ENCODE measurements around the gene COL13A1.
A peak's percentile ranks its signal among the peaks of the same experiment; 100 is the strongest.

The COL13A1 gene

DNA sequence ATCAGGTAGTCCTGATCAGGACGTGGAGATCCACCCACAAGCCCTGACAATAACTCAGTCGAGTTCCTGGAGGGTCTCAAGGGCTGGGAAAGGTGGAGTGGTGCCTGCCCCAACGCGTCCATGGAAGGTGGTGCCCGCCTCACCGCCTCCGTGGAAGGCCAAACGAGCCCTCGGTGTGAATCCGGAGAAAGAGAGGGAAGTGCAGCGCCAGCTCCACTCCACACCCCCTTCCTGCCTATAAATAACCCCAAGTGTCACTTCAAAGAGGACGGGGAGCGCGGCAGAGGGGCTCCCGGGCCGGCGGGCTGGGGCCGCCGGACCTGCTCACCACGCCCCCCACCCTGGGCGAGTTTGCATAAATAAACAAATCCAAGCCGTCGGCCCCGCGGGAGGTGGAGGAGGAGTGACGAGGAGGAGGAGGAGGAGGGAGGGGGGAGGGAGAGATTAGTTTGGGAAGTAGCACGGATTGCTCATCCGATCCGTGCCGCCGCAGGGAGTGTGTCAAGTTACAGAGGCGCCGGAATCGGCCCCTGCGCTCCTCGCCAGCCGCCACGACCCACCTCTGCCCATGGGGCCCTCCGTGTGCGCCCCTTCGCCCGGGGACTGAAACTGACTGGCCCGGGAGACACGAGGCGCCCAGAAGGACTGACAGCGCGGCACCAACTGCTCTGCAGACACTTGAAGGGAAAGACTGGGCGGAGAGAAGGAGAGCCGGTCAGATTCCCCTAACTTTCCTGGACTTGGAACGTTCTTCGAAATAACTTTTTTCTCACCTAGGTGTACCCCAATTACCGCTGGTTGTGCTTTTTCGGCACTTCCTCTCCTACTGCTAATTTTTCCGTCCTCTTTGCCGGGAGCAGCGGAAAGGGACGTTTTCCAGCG is at the start of gene COL13A1:
COL13A1 (plus strand) TSS at position 473 of the 882 bp plus-strand sequence. CDS start 518 bp downstream, outside the sequence.
- DNase-seq, result peak; percentile 38

DNA sequence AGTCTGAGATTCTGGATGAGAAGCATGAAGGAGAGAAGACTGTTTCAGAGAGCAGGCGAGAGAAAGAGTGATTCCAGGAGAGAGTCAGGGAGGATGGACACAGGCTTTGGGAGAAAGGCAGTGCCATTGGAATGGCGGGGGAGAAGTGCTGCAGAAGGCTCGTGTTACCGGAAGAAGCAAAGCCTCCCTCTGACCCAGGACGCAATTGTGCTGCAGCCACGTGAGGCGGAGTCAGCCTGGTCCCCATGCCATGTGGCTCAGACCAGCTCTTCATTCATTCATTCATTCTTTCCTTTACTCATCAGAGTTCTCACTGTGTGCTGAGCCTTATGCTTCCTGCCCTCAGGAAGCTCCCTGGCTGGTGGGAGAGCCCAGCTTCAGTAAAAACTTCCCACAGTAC is 49.2 kb upstream of the COL13A1 start:
- DNase-seq, result no peak

DNA sequence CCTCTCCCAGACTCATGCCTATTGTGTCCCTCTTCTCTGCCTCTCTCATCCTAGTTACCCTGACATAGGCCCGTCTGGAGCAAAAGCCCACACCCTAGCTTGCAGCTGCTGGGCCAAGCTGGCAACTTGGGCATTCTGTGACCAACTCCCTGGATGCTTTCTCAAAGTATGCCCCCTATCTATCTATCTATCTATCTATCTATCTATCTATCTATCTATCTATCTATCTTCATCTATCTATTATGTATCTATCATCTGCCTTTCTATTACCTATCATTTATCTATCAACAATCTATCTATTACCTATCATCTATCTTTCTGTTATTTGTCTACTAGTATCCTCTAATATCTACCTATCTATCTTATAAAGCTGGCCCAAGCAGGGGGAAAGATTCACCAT is 45.4 kb upstream of the COL13A1 start:
- no peak for DNase-seq

DNA sequence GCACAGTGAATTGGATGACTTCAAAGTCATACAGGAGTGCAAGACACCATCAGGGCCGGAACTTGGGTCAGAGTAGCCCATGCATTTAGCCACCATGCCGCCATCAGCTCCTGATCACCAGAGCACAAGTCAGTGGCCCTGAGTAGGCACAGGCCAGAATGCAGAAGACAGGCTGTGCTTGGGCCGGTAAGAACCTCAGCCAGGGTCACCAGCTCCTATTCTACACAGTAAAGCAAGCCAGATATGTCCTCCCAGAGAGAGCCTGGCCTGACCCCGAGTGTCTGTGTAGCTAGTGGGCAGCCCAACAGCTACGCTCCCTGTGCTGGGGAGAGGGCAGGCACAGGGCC is 44.5 kb upstream of the COL13A1 start:
- DNase-seq, result no peak

DNA sequence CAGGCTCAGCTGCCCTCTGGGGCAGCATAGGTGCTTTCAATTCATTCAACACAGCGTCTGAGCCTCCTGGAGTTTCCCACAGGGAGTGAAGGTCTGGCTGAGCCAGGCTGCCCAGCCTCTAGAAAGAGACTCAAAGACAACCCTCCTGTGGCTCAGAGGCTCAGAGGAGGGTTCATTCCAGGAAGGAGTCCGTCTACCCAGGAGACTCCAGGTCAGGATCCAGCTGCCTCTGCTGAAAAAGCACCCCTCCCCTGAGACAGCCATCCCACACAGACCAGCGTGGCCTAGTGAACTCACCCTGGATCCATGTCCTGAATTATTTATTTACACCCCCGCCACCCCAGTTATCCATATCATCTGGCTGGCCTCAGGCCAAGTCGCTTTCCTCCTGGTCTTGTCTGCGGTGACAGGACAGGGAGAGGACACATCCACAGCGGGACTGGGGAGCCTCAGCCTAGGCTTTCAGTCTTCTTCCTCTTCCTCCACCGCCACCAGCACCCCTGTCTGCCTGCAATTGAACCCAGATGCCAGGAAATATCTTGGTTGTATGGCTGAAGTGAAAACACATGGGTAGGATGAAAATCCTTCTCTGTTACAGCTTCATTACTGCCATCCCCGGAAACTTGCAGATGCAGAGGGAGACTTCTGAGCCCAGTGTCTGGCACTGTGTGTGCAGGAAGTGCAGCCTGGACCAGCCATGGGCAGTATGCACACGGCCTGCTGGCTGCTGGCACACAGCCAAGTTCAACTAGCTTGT is 44.0 kb upstream of the COL13A1 start:
- no peak for DNase-seq

DNA sequence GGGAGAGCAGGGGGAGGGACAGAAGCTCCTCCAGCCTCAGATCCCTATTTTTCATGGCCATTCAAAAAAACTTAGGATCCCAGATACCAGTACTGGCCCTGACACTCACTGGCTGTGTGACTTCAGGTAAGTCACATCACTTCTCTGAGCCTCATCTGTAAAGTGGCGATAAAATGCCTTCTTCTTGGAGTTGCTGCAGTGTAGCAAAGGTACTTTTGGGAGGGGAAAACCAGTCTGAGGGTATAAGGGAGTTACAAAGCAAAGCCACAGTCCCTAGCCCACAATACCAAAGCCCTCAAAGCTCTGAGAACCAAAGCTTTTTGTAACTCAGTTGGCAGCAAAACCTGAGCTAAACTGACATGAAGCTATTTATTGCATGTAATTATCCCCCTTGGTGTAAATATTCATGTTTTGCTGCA is 43.4 kb upstream of the COL13A1 start:
- no peak for DNase-seq

GRCh38 chr10:69759641-69760040 is 42.1 kb upstream of the COL13A1 start:
- no peak for DNase-seq

GRCh38 chr10:69760072-69760471 is 41.6 kb upstream of the COL13A1 start:
- DNase-seq, result no peak

- DNase-seq, result no peak
These were observed 40.4 kb upstream of the COL13A1 start for GRCh38 chr10:69761320-69761719.

DNA sequence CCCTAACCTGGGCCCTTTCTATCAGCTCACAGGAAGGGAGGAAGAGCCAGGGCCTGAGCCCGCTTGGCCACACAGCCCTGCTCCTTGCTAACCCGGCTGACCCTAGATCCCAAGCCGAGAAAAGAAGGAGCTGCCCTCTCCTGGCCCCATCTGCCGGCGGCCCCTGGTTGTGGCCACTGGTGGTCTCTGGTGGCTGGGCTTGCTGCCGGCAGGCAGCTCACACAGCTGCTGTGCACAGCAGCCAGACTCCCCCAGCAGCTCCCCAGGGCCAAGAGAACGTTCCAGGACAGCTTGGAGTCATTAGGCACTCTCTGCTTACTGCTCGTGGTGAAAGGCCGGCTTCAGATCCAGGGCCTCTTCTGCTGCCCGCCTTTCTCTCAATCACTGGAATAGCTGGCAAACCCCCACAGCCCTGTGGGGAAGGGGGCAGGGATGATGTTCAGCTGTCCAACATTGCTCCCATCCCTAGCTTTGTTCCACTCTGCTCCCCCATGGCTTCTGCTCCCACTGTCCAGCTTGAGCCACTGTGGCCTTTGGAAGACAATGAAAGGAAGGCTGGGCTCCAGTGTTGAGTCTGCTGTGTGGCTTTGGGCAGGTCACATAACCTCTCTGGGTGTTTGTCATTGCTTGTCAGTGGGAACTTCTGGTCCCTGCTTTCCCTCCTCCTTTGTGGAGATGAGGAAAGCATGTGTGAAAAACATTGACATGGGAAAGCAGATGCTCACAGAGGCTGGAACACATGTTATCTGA is 35.4 kb upstream of the COL13A1 start:
- no peak for DNase-seq

GRCh38 chr10:69767793-69768192 is 33.9 kb upstream of the COL13A1 start:
- no peak for DNase-seq

- no peak for DNase-seq
These were observed 33.3 kb upstream of the COL13A1 start for GRCh38 chr10:69768386-69768785.

GRCh38 chr10:69769395-69769992 is 32.2 kb upstream of the COL13A1 start:
- DNase-seq, result no peak

GRCh38 chr10:69772933-69773704 is 28.6 kb upstream of the COL13A1 start:
- DNase-seq, result peak; percentile 6

DNA sequence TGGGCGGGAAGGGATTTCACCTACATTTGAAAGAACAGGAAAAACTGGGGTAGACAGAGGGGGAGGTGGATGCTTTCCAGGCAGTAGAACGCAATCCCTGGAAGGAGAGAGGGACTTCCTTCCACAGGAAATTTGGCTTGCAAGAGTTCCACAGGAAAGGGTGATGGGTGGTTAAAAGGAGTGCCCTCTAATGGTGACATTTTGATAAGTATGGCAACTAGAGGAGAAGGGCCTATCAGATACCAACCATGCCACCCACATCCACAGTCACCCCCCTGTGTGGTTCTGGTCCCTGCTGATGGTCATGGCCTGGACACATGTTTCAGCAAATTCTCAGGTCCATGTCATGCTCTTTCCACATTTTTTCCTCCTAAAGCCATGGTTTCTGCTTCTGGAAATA is 27.1 kb upstream of the COL13A1 start:
- no peak for DNase-seq

DNA sequence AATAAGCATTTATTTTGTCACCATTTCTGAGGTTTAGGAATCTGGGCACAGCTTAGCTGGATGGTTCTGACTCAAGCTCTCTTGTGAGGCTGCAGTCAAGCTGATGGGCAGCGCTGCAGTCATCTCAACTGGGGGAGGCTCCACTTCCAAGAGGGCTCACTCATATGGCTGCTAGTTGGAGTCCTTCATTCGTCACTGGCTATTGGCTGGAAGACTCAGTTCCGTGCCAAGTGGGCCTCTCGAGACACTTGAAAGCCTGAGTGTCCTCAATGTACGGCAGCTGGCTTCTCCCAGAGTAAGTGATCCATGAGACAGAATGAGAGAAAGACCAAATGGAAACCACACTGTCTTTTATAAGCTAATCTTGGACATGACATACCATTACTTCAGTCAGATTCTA is 21.6 kb upstream of the COL13A1 start:
- no peak for DNase-seq

DNA sequence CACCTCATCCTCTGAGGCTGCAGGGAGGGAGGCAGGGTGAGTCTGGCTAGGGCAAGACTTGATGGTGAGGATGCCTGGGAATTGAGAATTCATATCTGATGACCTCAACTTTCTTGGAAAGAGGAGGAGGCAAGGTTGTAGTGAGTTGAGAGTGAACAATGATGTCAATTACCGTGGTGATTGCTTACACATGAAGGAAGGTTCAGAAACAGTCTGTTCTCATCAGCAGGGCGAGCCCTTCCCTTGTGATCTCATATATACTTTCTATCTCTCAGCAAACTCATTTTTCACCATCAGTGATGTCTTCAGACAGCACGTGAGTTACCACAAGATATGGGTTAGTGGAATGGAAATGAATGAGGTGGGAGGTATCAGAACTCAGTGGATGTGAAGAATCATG is 20.1 kb upstream of the COL13A1 start:
- DNase-seq, result no peak

GRCh38 chr10:69783515-69783914 is 18.2 kb upstream of the COL13A1 start:
- DNase-seq, result no peak

DNA sequence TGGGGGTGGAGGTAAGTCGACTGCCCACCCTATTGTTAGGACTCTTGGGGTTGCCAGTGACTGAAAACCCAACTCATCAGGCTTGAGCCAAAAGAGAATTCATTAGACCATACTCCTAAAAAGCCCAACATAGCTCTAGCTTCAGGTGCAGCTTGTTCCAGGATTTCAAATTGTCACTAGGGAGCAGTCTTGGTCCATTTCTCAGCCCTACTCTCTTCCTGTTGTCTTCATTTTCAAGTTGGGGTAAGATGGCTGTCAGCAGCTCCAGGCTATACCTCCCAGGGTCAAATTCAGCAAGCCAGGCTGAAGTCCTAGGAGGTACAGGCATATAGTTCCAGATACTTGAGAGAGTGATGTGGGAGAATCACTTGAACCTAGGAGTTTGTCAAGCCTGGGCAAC is 14.9 kb upstream of the COL13A1 start:
- no peak for DNase-seq

- no peak for DNase-seq
These were observed 14.0 kb upstream of the COL13A1 start for GRCh38 chr10:69787681-69788080.

DNA sequence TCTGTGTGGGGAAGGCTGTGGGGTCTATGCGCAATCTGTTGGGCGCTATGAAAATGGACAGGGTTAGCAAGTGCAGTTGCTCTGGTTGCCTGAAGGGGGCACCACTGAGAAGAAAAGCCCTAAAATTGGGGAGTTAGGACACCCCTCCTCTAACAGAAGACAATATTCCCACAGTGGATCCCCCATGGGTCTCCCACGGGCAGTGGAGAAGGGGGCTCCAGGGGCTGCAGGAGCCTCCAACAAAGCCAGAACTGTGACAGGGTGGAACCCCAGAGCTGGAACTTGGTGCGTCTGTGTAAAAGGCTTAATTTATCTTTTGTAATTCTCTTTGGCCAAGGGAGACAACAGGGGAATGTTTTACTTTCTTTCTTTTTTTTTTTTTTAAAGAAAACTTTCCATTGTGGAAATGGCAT is 12.5 kb upstream of the COL13A1 start:
- DNase-seq, result no peak

GRCh38 chr10:69791812-69792211 is 9.9 kb upstream of the COL13A1 start:
- DNase-seq, result no peak
